Measurements from ENCODE around the gene CCDC148. TPM values are rescaled to one million over a fixed set of nuclear protein-coding genes. Genes with fewer than 3 reads are reported as not detected.

CCDC148 gene
- total and polyA plus RNA-seq, 2 donors from 2014 or later: 6.6 to 21.0 TPM

GRCh38 chr2:158498749-158499136, 42.2 kb upstream of the CCDC148 start:
- Histone ChIP-seq H3K27ac (ENCODE audit: low read depth in 2 of 2, low read length in 2 of 2) (no peak overlapping the region), H3K4me3 (ENCODE audit: low read length in 3 of 3) (no peak overlapping the region), H3K27me3 (ENCODE audit: control insufficient read depth, insufficient read depth, low read length) (no peaks in the 10 kb centered on the region), H3K9me3 (ENCODE audit: control insufficient read depth in 2 of 3, insufficient read depth in 1 of 3, low read length in 3 of 3) (no peaks in the 10 kb centered on the region), H3K36me3 (ENCODE audit: control insufficient read depth in 2 of 3, insufficient read depth in 3 of 3, low read length in 3 of 3) (no peaks in the 10 kb centered on the region), H3K9ac (ENCODE audit: low read length in 3 of 3) (no peak overlapping the region), H3K4me1 (ENCODE audit: control insufficient read depth in 2 of 3, insufficient read depth in 2 of 3, low read depth in 1 of 3, low read length in 3 of 3) (peaks cover 0 to 14% (median 14%) of the 10 kb centered on the region in 3 donors)
- intact Hi-C loops (cut with DNase I): no loop called here
- DNase-seq: no peak
- no peak for TF ChIP-seq CTCF (IDR thresholded peaks at IDR 0.05; ENCODE audit: borderline replicate concordance, extremely low read depth, insufficient read depth)
- no peak for FAIRE-seq

GRCh38 chr2:158498043-158498748, 41.6 kb upstream of the CCDC148 start:
- peaks cover 0 to 14% (median 14%) of the 10 kb centered on the region in 3 donors for H3K4me1 ChIP-seq (ENCODE audit: control insufficient read depth in 2 of 3, insufficient read depth in 2 of 3, low read depth in 1 of 3, low read length in 3 of 3)
- H3K9ac ChIP-seq (ENCODE audit: low read length in 3 of 3): no peak overlapping the region
- no peaks in the 10 kb centered on the region for H3K27me3 ChIP-seq (ENCODE audit: control insufficient read depth, insufficient read depth, low read length)
- no peak overlapping the region for H3K27ac ChIP-seq (ENCODE audit: low read depth in 2 of 2, low read length in 2 of 2)
- TF ChIP-seq CTCF (IDR thresholded peaks at IDR 0.05; ENCODE audit: borderline replicate concordance, extremely low read depth, insufficient read depth): no peak
- FAIRE-seq: no peak
- H3K9me3 ChIP-seq (ENCODE audit: control insufficient read depth in 2 of 3, insufficient read depth in 1 of 3, low read length in 3 of 3): no peaks in the 10 kb centered on the region
- DNase-seq: no peak
- H3K4me3 ChIP-seq (ENCODE audit: low read length in 3 of 3): no peak overlapping the region
- intact Hi-C loops (cut with DNase I): no loop called here
- no peaks in the 10 kb centered on the region for H3K36me3 ChIP-seq (ENCODE audit: control insufficient read depth in 2 of 3, insufficient read depth in 3 of 3, low read length in 3 of 3)

- no peak for TF ChIP-seq CTCF (IDR thresholded peaks at IDR 0.05; ENCODE audit: borderline replicate concordance, extremely low read depth, insufficient read depth)
- no peak for FAIRE-seq
- peaks cover 0 to 14% (median 14%) of the 10 kb centered on the region in 3 donors for H3K4me1 ChIP-seq (ENCODE audit: control insufficient read depth in 2 of 3, insufficient read depth in 2 of 3, low read depth in 1 of 3, low read length in 3 of 3)
- no peak overlapping the region for H3K27ac ChIP-seq (ENCODE audit: low read depth in 2 of 2, low read length in 2 of 2)
- H3K4me3 ChIP-seq (ENCODE audit: low read length in 3 of 3): no peak overlapping the region
- H3K9me3 ChIP-seq (ENCODE audit: control insufficient read depth in 2 of 3, insufficient read depth in 1 of 3, low read length in 3 of 3): no peaks in the 10 kb centered on the region
- H3K27me3 ChIP-seq (ENCODE audit: control insufficient read depth, insufficient read depth, low read length): no peaks in the 10 kb centered on the region
- intact Hi-C loops (cut with DNase I): no loop called here
- DNase-seq: no peak
- H3K36me3 ChIP-seq (ENCODE audit: control insufficient read depth in 2 of 3, insufficient read depth in 3 of 3, low read length in 3 of 3): no peaks in the 10 kb centered on the region
- H3K9ac ChIP-seq (ENCODE audit: low read length in 3 of 3): no peak overlapping the region
These were observed 40.9 kb upstream of the CCDC148 start for GRCh38 chr2:158497486-158497885.
